ENCODE results near the gene TRAPPC2. TPM values are rescaled to one million over a fixed set of nuclear protein-coding genes. Genes with fewer than 3 reads are reported as not detected.

Gene TRAPPC2
- total RNA-seq = 11.8 and 23.5 TPM in 2 replicates

- Histone ChIP-seq H3K27me3 (ENCODE audit: insufficient read depth, low read length) (no peaks in the 10 kb centered on the region), H3K4me3 (ENCODE audit: insufficient read depth, low read length) (peak within 1 kb of the TSS; percentile 94), H3K4me1 (ENCODE audit: insufficient read depth, low read length) (peaks cover 16% of the 10 kb centered on the region), H3K9me3 (ENCODE audit: low read depth, low read length) (no peaks in the 10 kb centered on the region), H3K79me2 (ENCODE audit: insufficient read depth, low read length) (peaks cover 41% of the 10 kb centered on the region), H3K27ac (ENCODE audit: low read depth, low read length) (peak within 1 kb of the TSS; percentile 77), H2AFZ (ENCODE audit: low read length) (peak within 1 kb of the TSS; percentile 89), H3K36me3 (ENCODE audit: insufficient read depth, low read length) (no peaks in the 10 kb centered on the region), H4K20me1 (ENCODE audit: insufficient read depth, low read length) (peaks cover 2% of the 10 kb centered on the region), H3K4me2 (ENCODE audit: insufficient read depth, low read length) (peak within 1 kb of the TSS; percentile 90)
- TF ChIP-seq, protein P1, sequence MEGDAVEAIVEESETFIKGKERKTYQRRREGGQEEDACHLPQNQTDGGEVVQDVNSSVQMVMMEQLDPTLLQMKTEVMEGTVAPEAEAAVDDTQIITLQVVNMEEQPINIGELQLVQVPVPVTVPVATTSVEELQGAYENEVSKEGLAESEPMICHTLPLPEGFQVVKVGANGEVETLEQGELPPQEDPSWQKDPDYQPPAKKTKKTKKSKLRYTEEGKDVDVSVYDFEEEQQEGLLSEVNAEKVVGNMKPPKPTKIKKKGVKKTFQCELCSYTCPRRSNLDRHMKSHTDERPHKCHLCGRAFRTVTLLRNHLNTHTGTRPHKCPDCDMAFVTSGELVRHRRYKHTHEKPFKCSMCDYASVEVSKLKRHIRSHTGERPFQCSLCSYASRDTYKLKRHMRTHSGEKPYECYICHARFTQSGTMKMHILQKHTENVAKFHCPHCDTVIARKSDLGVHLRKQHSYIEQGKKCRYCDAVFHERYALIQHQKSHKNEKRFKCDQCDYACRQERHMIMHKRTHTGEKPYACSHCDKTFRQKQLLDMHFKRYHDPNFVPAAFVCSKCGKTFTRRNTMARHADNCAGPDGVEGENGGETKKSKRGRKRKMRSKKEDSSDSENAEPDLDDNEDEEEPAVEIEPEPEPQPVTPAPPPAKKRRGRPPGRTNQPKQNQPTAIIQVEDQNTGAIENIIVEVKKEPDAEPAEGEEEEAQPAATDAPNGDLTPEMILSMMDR (IDR thresholded peaks at IDR 0.05; ENCODE audit: extremely low read depth, low read depth, low read length) = no peak
- DNase-seq (ENCODE audit: insufficient read length, low spot score, missing footprints) = peak; percentile 95
These were observed at the start of gene TRAPPC2, which contains the start of gene OFD1 for GRCh38 chrX:13734278-13735172. Gene TRAPPC2, minus strand, starts transcription at chrX:13734620. Its CDS starts 14,657 bp downstream, at chrX:13719963. Gene OFD1, plus strand, starts transcription at chrX:13734748. Its CDS starts 324 bp downstream, at chrX:13735072.

DNA sequence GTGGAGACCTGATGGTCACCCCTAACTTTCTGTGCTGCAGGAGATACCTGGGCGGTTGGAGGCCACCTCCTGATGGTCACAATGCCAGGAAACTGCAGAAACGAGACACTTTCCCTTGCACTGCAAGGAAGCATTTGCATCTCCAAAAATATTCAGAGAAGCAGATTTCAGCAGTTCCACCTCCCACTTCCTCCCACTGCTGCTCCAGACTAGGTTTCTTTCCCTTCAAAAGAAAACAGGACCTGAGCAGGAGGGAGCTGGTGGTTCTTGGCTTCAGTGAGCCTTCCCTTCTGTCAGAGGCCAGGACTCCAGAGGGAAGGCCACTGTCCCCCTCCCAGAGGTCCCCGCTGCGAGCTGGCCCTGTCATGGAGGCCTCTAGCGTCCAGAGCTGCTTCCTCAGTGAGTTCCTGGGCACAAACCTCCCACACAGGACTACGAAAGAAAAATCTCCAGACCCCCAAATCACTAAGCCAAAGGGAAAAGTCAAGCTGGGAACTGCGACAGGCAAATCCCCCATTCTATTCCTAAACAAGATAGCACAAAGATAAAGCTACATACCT, 46.5 kb upstream of the TRAPPC2 start:
- peaks cover 7% of the 10 kb centered on the region for H3K4me1 ChIP-seq (ENCODE audit: insufficient read depth, low read length)
- no peak overlapping the region for H3K4me3 ChIP-seq (ENCODE audit: insufficient read depth, low read length)
- no peaks in the 10 kb centered on the region for H3K79me2 ChIP-seq (ENCODE audit: insufficient read depth, low read length)
- no peak overlapping the region for H3K27ac ChIP-seq (ENCODE audit: low read depth, low read length)
- DNase-seq (ENCODE audit: insufficient read length, low spot score, missing footprints) = no peak
- no peaks in the 10 kb centered on the region for H3K9me3 ChIP-seq (ENCODE audit: low read depth, low read length)
- H3K27me3 ChIP-seq (ENCODE audit: insufficient read depth, low read length) = peaks cover 8% of the 10 kb centered on the region
- no peaks in the 10 kb centered on the region for H4K20me1 ChIP-seq (ENCODE audit: insufficient read depth, low read length)
- H2AFZ ChIP-seq (ENCODE audit: low read length) = no peak overlapping the region
- TF ChIP-seq, protein P1 (IDR thresholded peaks at IDR 0.05; ENCODE audit: extremely low read depth, low read depth, low read length) = no peak
- H3K4me2 ChIP-seq (ENCODE audit: insufficient read depth, low read length) = no peak overlapping the region
- H3K36me3 ChIP-seq (ENCODE audit: insufficient read depth, low read length) = no peaks in the 10 kb centered on the region

DNA sequence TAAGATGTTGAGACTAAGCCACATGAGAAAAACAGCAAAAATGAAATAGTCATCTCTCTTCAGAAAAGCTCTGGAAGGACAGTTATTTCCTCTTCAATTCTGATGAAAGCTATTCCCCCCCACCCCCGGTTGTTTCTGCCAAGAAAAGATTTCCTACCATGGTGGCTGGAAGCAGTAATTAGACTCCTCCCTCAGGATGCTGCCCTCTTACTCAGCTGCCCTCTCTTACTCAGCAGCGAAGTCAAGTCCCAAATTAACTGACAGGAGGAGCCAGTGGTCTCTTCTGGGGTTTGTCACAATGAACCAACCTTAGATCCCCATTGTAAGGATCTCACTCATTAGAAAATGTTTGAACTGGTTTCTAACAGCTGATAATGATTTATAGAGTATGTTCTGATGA, 44.5 kb upstream of the TRAPPC2 start:
- TF ChIP-seq, protein P1 (IDR thresholded peaks at IDR 0.05; ENCODE audit: extremely low read depth, low read depth, low read length) = peak; percentile 13
- no peak overlapping the region for H3K4me3 ChIP-seq (ENCODE audit: insufficient read depth, low read length)
- no peaks in the 10 kb centered on the region for H3K36me3 ChIP-seq (ENCODE audit: insufficient read depth, low read length)
- peaks cover 7% of the 10 kb centered on the region for H3K4me1 ChIP-seq (ENCODE audit: insufficient read depth, low read length)
- no peak overlapping the region for H3K4me2 ChIP-seq (ENCODE audit: insufficient read depth, low read length)
- H3K79me2 ChIP-seq (ENCODE audit: insufficient read depth, low read length) = no peaks in the 10 kb centered on the region
- H3K27ac ChIP-seq (ENCODE audit: low read depth, low read length) = no peak overlapping the region
- H4K20me1 ChIP-seq (ENCODE audit: insufficient read depth, low read length) = no peaks in the 10 kb centered on the region
- H2AFZ ChIP-seq (ENCODE audit: low read length) = no peak overlapping the region
- H3K9me3 ChIP-seq (ENCODE audit: low read depth, low read length) = no peaks in the 10 kb centered on the region
- DNase-seq (ENCODE audit: insufficient read length, low spot score, missing footprints) = peak; percentile 87
- H3K27me3 ChIP-seq (ENCODE audit: insufficient read depth, low read length) = peaks cover 8% of the 10 kb centered on the region

DNA sequence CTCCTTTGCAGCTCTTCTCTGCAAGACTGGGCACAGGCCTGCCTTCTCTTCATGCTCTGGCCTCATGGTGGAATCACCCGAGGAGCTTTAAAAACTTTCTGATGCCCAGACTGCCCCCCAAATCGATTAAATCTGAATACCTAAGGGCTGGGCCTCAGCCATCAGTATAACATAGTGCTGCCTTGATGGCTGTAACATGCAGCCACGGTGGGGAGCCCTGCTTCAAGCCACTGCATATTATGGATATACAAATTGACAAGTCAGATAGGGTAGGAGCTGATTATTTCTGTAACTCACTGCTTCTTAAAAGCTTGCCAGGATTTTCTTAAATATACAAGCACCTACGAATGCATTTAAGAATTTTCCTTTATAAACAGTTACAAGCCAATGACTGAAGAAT, 42.0 kb upstream of the TRAPPC2 start:
- peaks cover 7% of the 10 kb centered on the region for H3K4me1 ChIP-seq (ENCODE audit: insufficient read depth, low read length)
- H3K27ac ChIP-seq (ENCODE audit: low read depth, low read length) = no peak overlapping the region
- H4K20me1 ChIP-seq (ENCODE audit: insufficient read depth, low read length) = no peaks in the 10 kb centered on the region
- no peak overlapping the region for H3K4me3 ChIP-seq (ENCODE audit: insufficient read depth, low read length)
- peaks cover 4% of the 10 kb centered on the region for H3K27me3 ChIP-seq (ENCODE audit: insufficient read depth, low read length)
- peaks cover 4% of the 10 kb centered on the region for H3K36me3 ChIP-seq (ENCODE audit: insufficient read depth, low read length)
- no peak overlapping the region for H2AFZ ChIP-seq (ENCODE audit: low read length)
- TF ChIP-seq, protein P1 (IDR thresholded peaks at IDR 0.05; ENCODE audit: extremely low read depth, low read depth, low read length) = no peak
- H3K4me2 ChIP-seq (ENCODE audit: insufficient read depth, low read length) = no peak overlapping the region
- H3K79me2 ChIP-seq (ENCODE audit: insufficient read depth, low read length) = no peaks in the 10 kb centered on the region
- H3K9me3 ChIP-seq (ENCODE audit: low read depth, low read length) = no peaks in the 10 kb centered on the region
- no peak for DNase-seq (ENCODE audit: insufficient read length, low spot score, missing footprints)
